ENCODE results near the gene SETD7.

The SETD7 gene

GRCh38 chr4:139533511-139533910, 22.5 kb downstream of the SETD7 start:
- Histone ChIP-seq H3K36me3 (ENCODE audit: insufficient read depth, low read length) (peaks cover 69% of the 10 kb centered on the region), H3K4me3 (no peak overlapping the region), H3K27ac (no peak overlapping the region)

GRCh38 chr4:139532947-139533346, 23.1 kb downstream of the SETD7 start:
- DNase-seq (ENCODE audit: low read depth, low spot score) = no peak
- no peaks in the 10 kb centered on the region for H3K9me3 ChIP-seq (ENCODE audit: low read depth, low read length)
- H3K9ac ChIP-seq (ENCODE audit: insufficient read length) = no peak overlapping the region
- H3K36me3 ChIP-seq (ENCODE audit: insufficient read depth, low read length) = peaks cover 74% of the 10 kb centered on the region
- no peak overlapping the region for H3K27ac ChIP-seq
- TF ChIP-seq FOXP2 (optimal IDR thresholded peaks at IDR 0.05; ENCODE audit: control extremely low read depth, extremely low read length, insufficient read depth) (no peak), EZH2 (IDR thresholded peaks at IDR 0.05) (no peak), POLR2AphosphoS5 (IDR thresholded peaks at IDR 0.05; ENCODE audit: borderline replicate concordance, low read depth, low read length) (no peak)
- no peak overlapping the region for H3K4me3 ChIP-seq

More at GRCh38 chr4:139533511-139533910, 22.5 kb downstream of the SETD7 start:
- H3K9ac ChIP-seq (ENCODE audit: insufficient read length) = no peak overlapping the region
- DNase-seq (ENCODE audit: low read depth, low spot score) = no peak
- no peak for TF ChIP-seq FOXP2 (optimal IDR thresholded peaks at IDR 0.05; ENCODE audit: control extremely low read depth, extremely low read length, insufficient read depth)
- TF ChIP-seq EZH2 (IDR thresholded peaks at IDR 0.05) = no peak
- TF ChIP-seq POLR2AphosphoS5 (IDR thresholded peaks at IDR 0.05; ENCODE audit: borderline replicate concordance, low read depth, low read length) = no peak
- no peaks in the 10 kb centered on the region for H3K9me3 ChIP-seq (ENCODE audit: low read depth, low read length)

GRCh38 chr4:139530833-139531427, 25.1 kb downstream of the SETD7 start:
- no peak overlapping the region for H3K9ac ChIP-seq (ENCODE audit: insufficient read length)
- H3K27ac ChIP-seq = no peak overlapping the region
- TF ChIP-seq EZH2 (IDR thresholded peaks at IDR 0.05) (no peak), FOXP2 (optimal IDR thresholded peaks at IDR 0.05; ENCODE audit: control extremely low read depth, extremely low read length, insufficient read depth) (no peak), POLR2AphosphoS5 (IDR thresholded peaks at IDR 0.05; ENCODE audit: borderline replicate concordance, low read depth, low read length) (no peak)
- peaks cover 85% of the 10 kb centered on the region for H3K36me3 ChIP-seq (ENCODE audit: insufficient read depth, low read length)
- no peak for DNase-seq (ENCODE audit: low read depth, low spot score)
- H3K4me3 ChIP-seq = no peak overlapping the region
- no peaks in the 10 kb centered on the region for H3K9me3 ChIP-seq (ENCODE audit: low read depth, low read length)

GRCh38 chr4:139528377-139529005, 27.5 kb downstream of the SETD7 start:
- TF ChIP-seq FOXP2 (optimal IDR thresholded peaks at IDR 0.05; ENCODE audit: control extremely low read depth, extremely low read length, insufficient read depth) (no peak), EZH2 (IDR thresholded peaks at IDR 0.05) (no peak), POLR2AphosphoS5 (IDR thresholded peaks at IDR 0.05; ENCODE audit: borderline replicate concordance, low read depth, low read length) (no peak)
- H3K4me3 ChIP-seq = no peak overlapping the region
- H3K9me3 ChIP-seq (ENCODE audit: low read depth, low read length) = no peaks in the 10 kb centered on the region
- H3K36me3 ChIP-seq (ENCODE audit: insufficient read depth, low read length) = peaks cover 91% of the 10 kb centered on the region
- no peak for DNase-seq (ENCODE audit: low read depth, low spot score)
- no peak overlapping the region for H3K27ac ChIP-seq
- no peak overlapping the region for H3K9ac ChIP-seq (ENCODE audit: insufficient read length)

DNA sequence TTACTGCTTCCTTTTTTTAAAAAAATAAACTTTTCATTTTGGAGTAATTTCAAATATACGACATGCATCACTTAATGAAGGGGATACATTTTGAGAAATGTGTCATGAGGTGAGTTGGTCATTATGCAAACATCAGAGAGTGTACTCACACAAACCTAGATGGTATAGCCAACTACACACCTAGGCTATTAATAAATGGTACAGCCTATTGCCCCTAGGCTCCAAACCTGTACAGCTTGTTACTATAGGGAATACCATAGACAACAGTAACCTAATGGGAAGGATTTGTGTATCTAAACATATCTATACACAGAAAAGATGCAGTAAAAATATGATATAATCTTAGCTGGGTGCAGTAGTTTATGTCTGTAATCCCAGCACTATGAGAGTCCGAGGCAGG, 29.1 kb downstream of the SETD7 start:
- H3K36me3 ChIP-seq (ENCODE audit: insufficient read depth, low read length) = peaks cover 91% of the 10 kb centered on the region
- H3K4me3 ChIP-seq = no peak overlapping the region
- TF ChIP-seq EZH2 (IDR thresholded peaks at IDR 0.05) (no peak), FOXP2 (optimal IDR thresholded peaks at IDR 0.05; ENCODE audit: control extremely low read depth, extremely low read length, insufficient read depth) (no peak), POLR2AphosphoS5 (IDR thresholded peaks at IDR 0.05; ENCODE audit: borderline replicate concordance, low read depth, low read length) (no peak)

DNA sequence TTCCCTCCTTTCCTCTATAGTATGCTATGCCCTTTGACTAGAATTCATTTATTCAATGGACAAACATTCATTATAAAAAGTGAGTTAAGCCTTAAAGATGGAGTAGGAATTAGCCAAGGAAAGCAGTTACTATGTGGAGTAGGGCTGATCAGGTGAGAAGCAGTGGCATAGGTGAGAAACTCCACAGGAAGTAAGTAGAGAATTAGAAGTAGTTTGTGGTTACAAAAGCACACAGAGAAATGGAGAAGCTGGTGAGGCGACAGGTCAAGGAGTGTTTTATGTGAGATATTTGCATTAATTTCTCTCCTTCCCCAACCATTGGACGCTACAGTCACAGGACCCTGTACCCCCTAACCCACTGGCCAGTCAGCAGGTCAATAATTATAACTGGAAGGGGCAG, 30.6 kb downstream of the SETD7 start:
- no peak for DNase-seq (ENCODE audit: low read depth, low spot score)
- Histone ChIP-seq H3K9ac (ENCODE audit: insufficient read length) (no peak overlapping the region), H3K4me3 (no peak overlapping the region), H3K9me3 (ENCODE audit: low read depth, low read length) (no peaks in the 10 kb centered on the region), H3K27ac (no peak overlapping the region), H3K36me3 (ENCODE audit: insufficient read depth, low read length) (peaks cover 95% of the 10 kb centered on the region)
- TF ChIP-seq POLR2AphosphoS5 (IDR thresholded peaks at IDR 0.05; ENCODE audit: borderline replicate concordance, low read depth, low read length) (no peak), EZH2 (IDR thresholded peaks at IDR 0.05) (no peak), FOXP2 (optimal IDR thresholded peaks at IDR 0.05; ENCODE audit: control extremely low read depth, extremely low read length, insufficient read depth) (no peak)

More for the DNA sequence above, 29.1 kb downstream of the SETD7 start:
- no peak overlapping the region for H3K9ac ChIP-seq (ENCODE audit: insufficient read length)
- no peak overlapping the region for H3K27ac ChIP-seq
- H3K9me3 ChIP-seq (ENCODE audit: low read depth, low read length) = no peaks in the 10 kb centered on the region
- DNase-seq (ENCODE audit: low read depth, low spot score) = no peak

DNA sequence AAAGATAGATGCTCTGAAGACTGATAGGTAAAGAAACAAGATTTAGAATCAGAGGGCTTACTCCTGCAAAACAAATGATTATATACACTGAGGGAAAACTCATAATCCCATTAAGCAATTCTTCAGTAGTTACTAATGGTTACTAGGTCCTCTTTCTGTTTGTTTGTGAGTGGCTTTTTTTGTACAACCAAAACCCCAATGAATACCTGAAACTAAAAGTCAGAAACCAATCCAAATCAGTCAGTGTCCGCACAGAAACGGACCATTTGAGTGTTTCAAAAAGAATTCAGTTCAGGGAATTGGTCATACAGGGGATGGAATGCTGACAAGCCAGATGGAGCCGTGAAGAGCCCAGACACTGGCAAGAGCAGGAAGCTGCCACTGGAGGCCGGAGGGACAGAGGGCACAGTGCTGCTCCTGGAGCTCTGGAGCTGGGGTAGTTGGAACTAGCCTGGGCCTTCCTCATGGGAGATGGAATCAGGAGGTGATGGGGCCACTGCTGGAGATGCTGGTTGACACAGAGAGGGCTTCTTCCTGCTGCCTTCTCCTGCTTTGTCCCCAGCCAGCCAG, 31.9 kb downstream of the SETD7 start:
- TF ChIP-seq EZH2 (IDR thresholded peaks at IDR 0.05) = no peak
- TF ChIP-seq FOXP2 (optimal IDR thresholded peaks at IDR 0.05; ENCODE audit: control extremely low read depth, extremely low read length, insufficient read depth) = no peak
- no peak for TF ChIP-seq POLR2AphosphoS5 (IDR thresholded peaks at IDR 0.05; ENCODE audit: borderline replicate concordance, low read depth, low read length)
- Histone ChIP-seq H3K4me3 (no peak overlapping the region), H3K9me3 (ENCODE audit: low read depth, low read length) (no peaks in the 10 kb centered on the region), H3K9ac (ENCODE audit: insufficient read length) (no peak overlapping the region), H3K27ac (no peak overlapping the region), H3K36me3 (ENCODE audit: insufficient read depth, low read length) (peaks cover 95% of the 10 kb centered on the region)
- no peak for DNase-seq (ENCODE audit: low read depth, low spot score)

DNA sequence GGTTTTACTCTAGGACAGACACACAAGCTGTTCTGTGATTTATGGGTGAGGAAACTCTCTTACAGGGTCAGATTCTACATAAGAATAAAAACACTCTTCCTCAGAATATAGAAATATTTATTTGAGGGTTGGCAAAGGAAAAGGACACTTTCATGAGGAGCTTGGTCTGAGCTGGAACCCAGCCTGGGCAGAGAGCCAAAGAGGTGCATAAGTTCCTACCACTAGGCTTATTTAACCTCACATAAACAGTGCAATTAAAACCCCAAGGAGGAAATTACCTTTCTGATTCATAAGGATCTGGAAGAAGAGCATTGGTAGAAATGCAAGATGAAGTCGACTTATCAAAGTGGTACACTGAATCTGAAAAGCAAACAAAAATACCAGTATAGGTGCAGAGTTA, 32.9 kb downstream of the SETD7 start:
- DNase-seq (ENCODE audit: low read depth, low spot score) = no peak
- Histone ChIP-seq H3K9ac (ENCODE audit: insufficient read length) (no peak overlapping the region), H3K27ac (no peak overlapping the region), H3K4me3 (no peak overlapping the region), H3K36me3 (ENCODE audit: insufficient read depth, low read length) (peaks cover 95% of the 10 kb centered on the region), H3K9me3 (ENCODE audit: low read depth, low read length) (no peaks in the 10 kb centered on the region)
- TF ChIP-seq POLR2AphosphoS5 (IDR thresholded peaks at IDR 0.05; ENCODE audit: borderline replicate concordance, low read depth, low read length) = no peak
- TF ChIP-seq FOXP2 (optimal IDR thresholded peaks at IDR 0.05; ENCODE audit: control extremely low read depth, extremely low read length, insufficient read depth) = no peak
- TF ChIP-seq EZH2 (IDR thresholded peaks at IDR 0.05) = no peak
